Measurements from ENCODE around the gene STX8.

The STX8 gene

DNA sequence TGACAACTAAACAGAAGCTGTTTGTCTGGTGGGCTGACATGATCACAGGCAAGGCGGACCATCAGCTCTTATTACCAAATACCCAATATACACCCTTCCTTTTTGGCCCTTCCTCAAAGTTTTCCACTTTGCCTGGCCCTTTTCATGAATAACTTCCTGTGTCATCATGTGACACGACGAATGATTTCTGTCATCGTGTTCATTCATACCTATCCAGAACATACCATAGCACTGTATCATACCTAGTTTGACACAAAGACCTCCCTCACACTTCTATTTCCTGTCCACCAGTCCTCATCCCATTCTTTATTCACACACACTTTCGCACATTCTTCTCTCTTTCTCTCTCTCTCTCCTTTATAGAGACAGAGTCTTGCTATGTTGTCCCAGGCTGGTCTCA lies 131.8 kb downstream of the STX8 start:
- no peak for DNase-seq (ENCODE audit: low read depth)

GRCh38 chr17:9439851-9440250 lies 135.8 kb downstream of the STX8 start:
- DNase-seq (ENCODE audit: low read depth), result no peak

- no peak for DNase-seq (ENCODE audit: low read depth)
Observed at GRCh38 chr17:9436630-9437029, 139.0 kb downstream of the STX8 start.

DNA sequence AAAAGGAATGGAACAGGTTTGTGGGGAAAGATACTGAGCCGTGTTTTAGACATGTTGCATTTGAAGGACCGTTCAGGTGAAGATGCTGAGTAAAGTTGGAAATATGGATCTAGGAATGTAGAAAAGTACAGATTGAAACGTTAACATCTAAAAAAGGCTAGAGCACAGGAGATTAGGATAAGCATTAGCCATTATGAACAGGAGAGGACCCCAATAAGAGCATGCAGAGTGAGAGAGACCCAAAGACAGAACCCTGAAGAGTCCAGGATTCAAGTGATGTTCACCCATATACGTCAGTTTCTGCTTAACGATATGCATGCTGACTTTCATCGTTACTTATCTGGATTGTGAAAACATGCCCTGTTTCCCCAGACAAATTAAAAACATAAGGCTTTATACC lies 140.5 kb downstream of the STX8 start:
- DNase-seq (ENCODE audit: low read depth), result no peak

DNA sequence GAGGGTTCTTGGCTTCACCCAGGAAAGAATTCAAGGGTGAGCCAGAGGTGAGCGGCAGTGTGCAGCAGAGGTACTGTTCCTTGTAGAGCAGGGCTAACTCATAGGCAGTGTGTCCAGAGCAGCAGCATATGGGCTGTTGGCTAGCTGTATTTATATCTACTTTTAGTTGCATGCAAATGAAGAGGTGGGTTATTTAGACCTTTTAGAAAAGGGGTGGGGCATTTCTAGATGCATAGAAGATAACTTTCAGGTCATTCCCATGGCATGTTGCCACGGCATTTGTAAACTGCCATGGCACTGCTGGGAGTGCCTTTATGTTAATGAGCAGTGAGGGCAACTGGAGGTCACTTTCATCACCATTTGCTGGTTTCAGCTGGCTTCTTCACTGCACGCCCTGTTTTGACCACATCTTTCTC lies 141.0 kb downstream of the STX8 start:
- no peak for DNase-seq (ENCODE audit: low read depth)

DNA sequence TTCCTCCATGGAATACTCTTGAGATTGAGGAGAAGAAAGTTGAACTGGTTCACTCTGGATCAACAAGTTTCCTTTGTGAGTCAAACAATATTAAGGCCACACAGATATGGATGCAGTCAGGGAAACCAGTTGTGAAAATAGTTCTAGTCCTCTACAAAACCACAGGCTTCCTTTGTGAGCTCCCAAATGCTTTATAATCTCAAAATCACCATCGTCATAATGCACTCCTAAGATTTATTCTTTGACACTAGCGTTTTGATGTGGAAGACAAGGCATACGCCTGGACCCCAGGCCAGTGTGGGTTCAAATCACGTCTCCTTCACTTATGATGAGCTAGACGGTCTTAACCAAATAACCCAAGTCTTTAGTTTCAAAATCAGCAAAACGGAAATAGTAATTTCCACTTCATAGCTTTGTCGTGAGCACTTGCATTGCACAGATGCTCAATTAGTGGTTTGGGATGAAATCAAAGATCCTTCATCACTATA lies 142.6 kb downstream of the STX8 start:
- no peak for DNase-seq (ENCODE audit: low read depth)

DNA sequence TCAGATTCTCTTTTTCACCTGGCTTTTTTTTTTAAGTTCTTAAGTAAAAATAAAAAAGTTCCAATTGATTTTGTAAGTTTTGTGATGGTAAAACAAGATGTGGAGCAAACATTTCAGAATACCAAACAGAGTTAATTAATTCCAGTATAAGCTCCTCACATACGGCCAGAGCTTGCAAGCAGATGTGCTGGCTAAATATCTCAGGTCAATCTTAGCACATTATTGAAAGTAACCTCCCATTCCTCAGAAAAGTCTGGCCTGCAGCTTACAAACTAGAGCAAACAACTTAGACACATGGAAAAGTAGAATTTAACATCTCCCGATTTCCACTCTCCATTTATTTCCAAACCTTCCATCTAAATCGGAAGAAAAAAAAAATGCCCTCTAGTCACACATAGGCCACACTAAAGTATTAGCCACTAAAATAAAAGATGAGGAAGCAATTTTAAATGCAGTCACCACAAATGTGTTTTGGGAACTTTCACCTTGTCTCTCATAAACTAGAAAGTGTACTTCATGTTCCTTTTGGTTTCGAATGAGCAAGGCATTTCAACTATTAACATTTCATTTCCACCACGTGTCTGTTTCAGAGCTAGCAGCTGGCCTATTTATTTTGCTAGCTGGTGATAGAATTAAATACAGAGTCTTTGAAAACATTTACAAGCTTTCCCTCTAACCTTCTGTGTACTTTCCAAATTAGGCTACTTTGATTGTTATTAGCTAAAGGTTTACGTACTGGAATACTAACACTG lies 143.3 kb downstream of the STX8 start:
- no peak for DNase-seq (ENCODE audit: low read depth)

DNA sequence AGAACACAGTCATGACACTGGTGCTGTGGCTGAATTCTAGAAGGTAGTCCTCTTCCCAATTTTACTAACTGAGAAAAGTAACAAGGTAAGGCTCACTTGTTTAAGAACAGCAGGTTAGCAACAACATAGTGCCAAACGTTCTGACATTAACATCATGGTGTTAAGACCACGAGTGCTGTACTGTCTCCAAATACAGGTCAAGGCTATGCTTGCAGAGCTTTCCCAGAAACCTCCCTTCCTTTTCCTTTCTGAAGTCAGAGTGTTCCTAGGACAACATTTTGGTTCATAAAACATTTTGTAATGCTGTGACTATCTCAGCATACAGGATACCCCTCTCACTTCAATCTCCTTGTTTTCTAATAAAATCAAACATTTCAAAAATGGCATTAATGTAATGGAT lies 144.0 kb downstream of the STX8 start:
- no peak for DNase-seq (ENCODE audit: low read depth)

- no peak for DNase-seq (ENCODE audit: low read depth)
Observed at GRCh38 chr17:9427465-9428315, 147.9 kb downstream of the STX8 start.

- DNase-seq (ENCODE audit: low read depth), result no peak
Observed at GRCh38 chr17:9424071-9424640, 151.5 kb downstream of the STX8 start.

- no peak for DNase-seq (ENCODE audit: low read depth)
Observed at GRCh38 chr17:9421525-9421924, 154.1 kb downstream of the STX8 start.

- DNase-seq (ENCODE audit: low read depth), result no peak
Observed at GRCh38 chr17:9419932-9420453, 155.6 kb downstream of the STX8 start.

DNA sequence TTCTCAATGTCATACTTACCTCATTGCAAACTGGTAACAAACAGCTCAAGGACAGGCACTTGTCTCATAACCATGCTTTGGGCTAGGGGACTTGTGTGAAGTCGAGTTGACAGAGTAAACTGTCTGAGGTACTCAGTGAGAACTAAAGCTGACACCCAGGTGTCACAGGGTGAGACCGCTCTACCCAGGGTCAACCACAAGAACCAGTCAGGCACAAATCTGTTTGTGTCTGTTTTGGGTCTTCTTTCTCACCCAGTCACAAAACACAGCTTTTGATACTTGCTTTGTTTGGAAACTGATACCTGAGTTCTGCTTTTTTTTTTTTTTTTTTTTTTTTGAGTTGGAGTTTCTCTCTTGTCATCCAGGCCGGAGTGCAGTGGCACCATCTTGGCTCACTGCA lies 161.1 kb downstream of the STX8 start:
- DNase-seq (ENCODE audit: low read depth), result no peak

GRCh38 chr17:9410737-9411136 lies 164.9 kb downstream of the STX8 start:
- no peak for DNase-seq (ENCODE audit: low read depth)

- no peak for DNase-seq (ENCODE audit: low read depth)
Observed at GRCh38 chr17:9410301-9410700, 165.3 kb downstream of the STX8 start.

DNA sequence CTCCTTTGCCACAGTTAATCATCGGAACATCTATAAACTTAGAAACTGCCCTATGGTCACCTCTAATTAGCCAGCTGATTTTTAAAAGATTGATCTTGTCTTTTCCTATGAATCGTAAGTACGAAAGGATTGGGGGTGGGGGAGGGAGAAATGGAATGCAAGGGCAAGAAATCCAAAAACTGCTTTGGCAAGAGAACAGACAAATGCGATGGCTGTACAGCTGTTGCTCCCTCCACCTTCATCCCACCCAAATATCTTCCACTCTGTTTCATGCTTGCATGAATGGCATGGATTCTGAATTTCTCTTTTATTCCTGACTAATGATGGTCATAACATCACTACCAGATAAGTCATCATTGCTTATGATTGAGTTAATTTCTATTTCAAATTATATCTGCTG lies 165.7 kb downstream of the STX8 start:
- DNase-seq (ENCODE audit: low read depth), result no peak

- DNase-seq (ENCODE audit: low read depth), result no peak
Observed at GRCh38 chr17:9408868-9409829, 166.5 kb downstream of the STX8 start.

GRCh38 chr17:9408381-9408780 lies 167.2 kb downstream of the STX8 start:
- DNase-seq (ENCODE audit: low read depth), result no peak

GRCh38 chr17:9406046-9406606 lies 169.5 kb downstream of the STX8 start:
- DNase-seq (ENCODE audit: low read depth), result no peak

DNA sequence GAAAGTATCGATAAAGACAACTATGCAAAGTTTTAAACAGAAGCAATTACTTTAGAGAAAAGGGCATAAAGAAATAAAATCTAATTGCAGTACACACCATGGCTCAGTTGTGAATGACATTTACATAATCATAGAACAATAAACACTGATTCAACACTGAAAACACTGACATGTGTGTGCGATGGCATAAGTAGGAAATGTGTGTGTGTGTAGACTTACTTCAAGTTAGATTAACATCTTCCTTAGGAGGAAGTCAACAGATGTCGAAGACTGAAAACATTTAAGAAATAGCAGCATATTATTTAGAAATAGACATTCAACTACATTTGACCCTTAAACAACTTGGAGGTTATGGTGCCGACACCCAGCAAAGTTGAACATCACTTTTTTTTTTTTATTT lies 172.4 kb downstream of the STX8 start:
- DNase-seq (ENCODE audit: low read depth), result no peak

GRCh38 chr17:9402590-9403199 lies 172.9 kb downstream of the STX8 start:
- DNase-seq (ENCODE audit: low read depth), result peak; percentile 4

Measured in activated T-cell treated with anti-CD3 and anti-CD28 coated beads for 48 hours (primary cell).